Mesenchymal stem cell (in vitro differentiated cells and primary cell): ENCODE data around the gene MACROD2.

Experiments used
- DNase-seq: peaks from one replicate; pipeline ENCODE4 v3.0.0-alpha.2; 2013
- H2AFZ ChIP-seq: one replicate; pipeline ENCODE4 v1.6.1; 2013; ENCODE audit warnings: low read depth, mild to moderate bottlenecking, control low read depth, inconsistent platforms, low read length, moderate library complexity
- H2AK5ac ChIP-seq: 2 replicates; pipeline ENCODE4 v1.6.1; 2013; ENCODE audit warnings: low read length, moderate library complexity, mild to moderate bottlenecking, inconsistent platforms; ENCODE audit not compliant: severe bottlenecking
- H2BK120ac ChIP-seq: one replicate; pipeline ENCODE4 v1.6.1; 2013; ENCODE audit warnings: low read depth, mild to moderate bottlenecking, inconsistent platforms, low read length, moderate library complexity
- H2BK12ac ChIP-seq, 2 experiments: one replicate each; pipeline ENCODE4 v1.6.1; 2013; ENCODE audit warnings: inconsistent platforms in 2 of 2, low read length in 2 of 2, mild to moderate bottlenecking in 2 of 2, moderate library complexity in 2 of 2, control low read depth in 1 of 2
- H2BK15ac ChIP-seq: one replicate; pipeline ENCODE4 v1.6.1; 2013; ENCODE audit warnings: mild to moderate bottlenecking, low read depth, inconsistent platforms; ENCODE audit not compliant: poor library complexity, severe bottlenecking
- H2BK5ac ChIP-seq: 2 replicates; pipeline ENCODE4 v1.6.1; 2013; ENCODE audit warnings: low read depth, mild to moderate bottlenecking, low read length, control low read depth, inconsistent platforms; ENCODE audit not compliant: poor library complexity, severe bottlenecking
- H3K14ac ChIP-seq, 2 experiments: one replicate each; pipeline ENCODE4 v1.6.1; 2013; ENCODE audit warnings: inconsistent platforms in 2 of 2, low read length in 2 of 2, control low read depth in 1 of 2, mild to moderate bottlenecking in 1 of 2, moderate library complexity in 1 of 2
- H3K18ac ChIP-seq, 2 experiments: one replicate each; pipeline ENCODE4 v1.6.1; 2013; ENCODE audit warnings: inconsistent platforms in 2 of 2, low read length in 2 of 2, control low read depth in 1 of 2, low read depth in 1 of 2, mild to moderate bottlenecking in 1 of 2
- H3K23ac ChIP-seq, 2 experiments: one replicate each; pipeline ENCODE4 v1.6.1; 2013; ENCODE audit warnings: inconsistent platforms in 2 of 2, low read length in 2 of 2, mild to moderate bottlenecking in 2 of 2, moderate library complexity in 2 of 2, control low read depth in 1 of 2
- H3K27ac ChIP-seq: 2 replicates; pipeline ENCODE4 v1.5.1; 2013; ENCODE audit warnings: mild to moderate bottlenecking, moderate library complexity, low read length, control low read depth, inconsistent platforms; ENCODE audit not compliant: poor library complexity, severe bottlenecking
- H3K27me3 ChIP-seq, 2 experiments: 2 replicates each; pipeline versions ENCODE4 v1.6.1 to v1.7.0; 2013; ENCODE audit warnings: low read length in 2 of 2, mild to moderate bottlenecking in 2 of 2, moderate library complexity in 2 of 2, control low read depth in 1 of 2, inconsistent platforms in 1 of 2; ENCODE audit not compliant: control insufficient read depth in 1 of 2, insufficient read depth in 1 of 2
- H3K36me3 ChIP-seq, 2 experiments: 2 replicates each; pipeline versions ENCODE4 v1.6.1 to v1.7.0; 2013; ENCODE audit warnings: low read length in 2 of 2, control low read depth in 1 of 2, inconsistent platforms in 1 of 2, low read depth in 1 of 2, mild to moderate bottlenecking in 1 of 2; ENCODE audit not compliant: insufficient read depth in 2 of 2, control insufficient read depth in 1 of 2
- H3K4ac ChIP-seq, 2 experiments: one replicate each; pipeline ENCODE4 v1.6.1; 2013; ENCODE audit warnings: inconsistent platforms in 2 of 2, low read length in 2 of 2, mild to moderate bottlenecking in 2 of 2, moderate library complexity in 2 of 2, control low read depth in 1 of 2, low read depth in 1 of 2
- H3K4me1 ChIP-seq: 2 replicates; pipeline ENCODE4 v1.6.1; 2013; ENCODE audit warnings: low read depth, low read length, control low read depth; ENCODE audit not compliant: control insufficient read depth, insufficient read depth
- H3K4me2 ChIP-seq: 2 replicates; pipeline ENCODE4 v1.6.1; 2013; ENCODE audit warnings: low read length, mild to moderate bottlenecking, inconsistent platforms; ENCODE audit not compliant: poor library complexity, severe bottlenecking
- H3K4me3 ChIP-seq, 2 experiments: 2 replicates each; pipeline versions ENCODE4 v1.5.1 to v1.7.0; 2013; ENCODE audit warnings: low read length in 2 of 2, mild to moderate bottlenecking in 2 of 2, control low read depth in 1 of 2, low read depth in 1 of 2; ENCODE audit not compliant: insufficient read depth in 1 of 2
- H3K79me1 ChIP-seq: replicated peaks from 2 replicates; pipeline ENCODE4 v1.6.1; 2013; ENCODE audit warnings: mild to moderate bottlenecking, control low read depth, low read length, inconsistent platforms; ENCODE audit not compliant: poor library complexity, severe bottlenecking
- H3K9ac ChIP-seq: 2 replicates; pipeline ENCODE4 v1.7.0; 2013; ENCODE audit warnings: mild to moderate bottlenecking, low read length, moderate library complexity
- H3K9me3 ChIP-seq: 2 replicates; pipeline ENCODE4 v1.7.0; 2013; ENCODE audit warnings: mild to moderate bottlenecking, low read length; ENCODE audit not compliant: control insufficient read depth
- H4K8ac ChIP-seq: one replicate; pipeline ENCODE4 v1.6.1; 2013; ENCODE audit warnings: inconsistent platforms, mild to moderate bottlenecking, low read length, moderate library complexity
- H4K91ac ChIP-seq: one replicate; pipeline ENCODE4 v1.6.1; 2013; ENCODE audit warnings: mild to moderate bottlenecking, low read length, inconsistent platforms
- WGBS: methylation state at CpG from one replicate; pipeline ENCODE4 v1.1.7; 2013; ENCODE audit warnings: mixed read lengths; 5-methylcytosine and 5-hydroxymethylcytosine counted together

The MACROD2 gene

DNA sequence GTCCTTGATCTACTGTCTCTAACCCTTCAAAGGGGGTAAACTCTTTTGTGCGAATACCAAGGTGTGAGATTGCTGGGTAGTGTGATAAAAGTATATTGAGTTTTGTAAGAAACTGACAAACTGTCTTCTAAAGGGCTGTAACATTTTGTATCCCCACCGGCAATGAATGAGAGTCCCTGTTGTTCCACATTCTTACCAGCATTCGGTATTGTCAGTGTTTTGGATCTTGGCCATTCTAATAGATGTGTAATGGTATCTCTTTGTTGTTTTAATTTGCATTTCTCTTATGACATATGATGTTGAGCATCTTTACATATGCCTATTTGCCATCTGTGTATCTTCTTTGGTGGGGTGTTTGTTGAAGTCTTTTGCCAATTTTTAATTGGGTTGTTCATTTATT is 1487.2 kb downstream of the MACROD2 start:
- no peak overlapping the region for H2BK15ac ChIP-seq
- no peak overlapping the region for H4K91ac ChIP-seq
- H3K23ac ChIP-seq, result no peak overlapping the region
- no peak overlapping the region for H4K8ac ChIP-seq
- no peak overlapping the region for H2AK5ac ChIP-seq
- no peaks in the 10 kb centered on the region for H3K27me3 ChIP-seq
- no peaks in the 10 kb centered on the region for H3K9me3 ChIP-seq
- H3K9ac ChIP-seq, result no peak overlapping the region
- H3K4me2 ChIP-seq, result no peak overlapping the region
- H3K14ac ChIP-seq, result no peak overlapping the region
- no peak overlapping the region for H3K4me3 ChIP-seq
- WGBS, result 75% methylated on average over 3 of the region's 3 CpGs
- no peaks in the 10 kb centered on the region for H3K4me1 ChIP-seq
- DNase-seq, result no peak
- no peak overlapping the region for H3K27ac ChIP-seq
- H2BK5ac ChIP-seq, result no peak overlapping the region
- no peaks in the 10 kb centered on the region for H3K36me3 ChIP-seq
- H2BK120ac ChIP-seq, result no peak overlapping the region
- H2AFZ ChIP-seq, result no peak overlapping the region
- H3K79me1 ChIP-seq, result no peaks in the 10 kb centered on the region
- no peak overlapping the region for H2BK12ac ChIP-seq
- H3K18ac ChIP-seq, result no peak overlapping the region
- no peak overlapping the region for H3K4ac ChIP-seq

GRCh38 chr20:15485519-15485918 is 1490.2 kb downstream of the MACROD2 start:
- Histone ChIP-seq H3K14ac (no peak overlapping the region), H2BK12ac (no peak overlapping the region), H3K4me3 (no peak overlapping the region), H2BK15ac (no peak overlapping the region), H2BK120ac (no peak overlapping the region), H4K8ac (no peak overlapping the region), H2AK5ac (no peak overlapping the region), H3K4me2 (no peak overlapping the region), H2BK5ac (no peak overlapping the region), H3K27ac (no peak overlapping the region), H3K27me3 (no peaks in the 10 kb centered on the region), H2AFZ (no peak overlapping the region), H3K9me3 (no peaks in the 10 kb centered on the region), H3K23ac (no peak overlapping the region), H3K79me1 (no peaks in the 10 kb centered on the region), H3K9ac (no peak overlapping the region), H4K91ac (no peak overlapping the region), H3K4me1 (no peaks in the 10 kb centered on the region), H3K4ac (no peak overlapping the region), H3K18ac (no peak overlapping the region), H3K36me3 (no peaks in the 10 kb centered on the region)
- WGBS, result no CpG with 5 or more reads among the region's 2 CpGs
- no peak for DNase-seq

DNA sequence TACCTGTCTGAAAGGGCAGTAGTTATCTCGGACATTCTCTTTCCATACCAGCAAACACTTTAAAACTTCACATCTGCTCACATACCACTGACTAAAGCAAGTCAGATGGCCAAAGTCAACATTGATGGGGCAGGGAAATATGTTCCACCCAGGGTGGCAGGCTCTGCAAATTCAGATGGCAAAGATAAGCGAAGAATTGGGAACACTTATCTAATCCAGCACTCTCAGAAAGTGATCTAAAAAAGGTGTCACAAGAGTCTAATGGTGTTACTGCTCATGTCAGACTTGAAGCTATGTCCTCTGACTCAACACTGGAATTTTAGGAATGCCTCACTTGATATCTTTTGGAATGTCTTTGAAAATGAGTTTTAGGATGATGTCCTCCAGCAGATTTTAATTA is 1491.7 kb downstream of the MACROD2 start:
- Histone ChIP-seq H3K23ac (no peak overlapping the region), H3K4ac (no peak overlapping the region), H4K8ac (no peak overlapping the region), H2BK12ac (no peak overlapping the region), H4K91ac (no peak overlapping the region), H3K18ac (no peak overlapping the region), H3K14ac (no peak overlapping the region), H3K27me3 (no peaks in the 10 kb centered on the region), H3K36me3 (no peaks in the 10 kb centered on the region), H2BK120ac (no peak overlapping the region), H3K79me1 (no peaks in the 10 kb centered on the region), H3K4me3 (no peak overlapping the region), H3K4me2 (no peak overlapping the region), H2BK5ac (no peak overlapping the region), H3K4me1 (no peaks in the 10 kb centered on the region), H2AK5ac (no peak overlapping the region), H2BK15ac (no peak overlapping the region), H2AFZ (no peak overlapping the region), H3K9ac (no peak overlapping the region), H3K9me3 (no peaks in the 10 kb centered on the region), H3K27ac (no peak overlapping the region)
- DNase-seq, result no peak
- WGBS, result 60% methylated on average over 2 of the region's 2 CpGs

DNA sequence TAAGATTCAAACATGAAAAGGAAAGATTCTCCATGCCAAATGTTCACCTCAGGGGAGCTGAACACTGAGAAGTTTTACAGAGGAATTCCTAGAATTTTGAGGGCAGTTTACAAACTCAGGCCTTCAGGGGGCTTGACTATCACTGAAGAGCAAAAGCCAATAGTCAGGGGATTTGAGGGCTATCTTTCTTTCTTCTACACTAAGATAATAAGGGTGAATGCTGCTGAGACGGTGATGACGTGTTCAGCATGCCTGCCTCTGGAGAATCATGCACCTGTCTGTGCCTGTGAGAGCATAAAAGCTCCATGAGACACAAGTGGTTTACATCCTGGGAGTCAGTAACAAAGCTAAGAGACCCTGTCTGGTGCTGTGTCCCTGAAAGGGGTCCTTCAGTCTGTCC is 1492.4 kb downstream of the MACROD2 start:
- no peak overlapping the region for H4K8ac ChIP-seq
- no peaks in the 10 kb centered on the region for H3K9me3 ChIP-seq
- H3K23ac ChIP-seq, result no peak overlapping the region
- no peaks in the 10 kb centered on the region for H3K79me1 ChIP-seq
- no peak overlapping the region for H2BK120ac ChIP-seq
- H3K9ac ChIP-seq, result no peak overlapping the region
- DNase-seq, result no peak
- no peak overlapping the region for H2BK5ac ChIP-seq
- no peak overlapping the region for H3K4me2 ChIP-seq
- H3K4ac ChIP-seq, result no peak overlapping the region
- H3K4me1 ChIP-seq, result no peaks in the 10 kb centered on the region
- no peaks in the 10 kb centered on the region for H3K36me3 ChIP-seq
- no peak overlapping the region for H2AFZ ChIP-seq
- no peak overlapping the region for H4K91ac ChIP-seq
- H2BK12ac ChIP-seq, result no peak overlapping the region
- no peak overlapping the region for H2AK5ac ChIP-seq
- WGBS, result 75% methylated on average over 2 of the region's 2 CpGs
- H2BK15ac ChIP-seq, result no peak overlapping the region
- H3K18ac ChIP-seq, result no peak overlapping the region
- H3K27ac ChIP-seq, result no peak overlapping the region
- H3K14ac ChIP-seq, result no peak overlapping the region
- no peak overlapping the region for H3K4me3 ChIP-seq
- no peaks in the 10 kb centered on the region for H3K27me3 ChIP-seq
